ENCODE data around the gene CCM2. TPM values are rescaled to one million over a fixed set of nuclear protein-coding genes. Genes with fewer than 3 reads are reported as not detected.

CCM2 gene
- total RNA-seq, 4 donors from 2014 or later: 45.8 to 63.5 (median 50.4) TPM

DNA sequence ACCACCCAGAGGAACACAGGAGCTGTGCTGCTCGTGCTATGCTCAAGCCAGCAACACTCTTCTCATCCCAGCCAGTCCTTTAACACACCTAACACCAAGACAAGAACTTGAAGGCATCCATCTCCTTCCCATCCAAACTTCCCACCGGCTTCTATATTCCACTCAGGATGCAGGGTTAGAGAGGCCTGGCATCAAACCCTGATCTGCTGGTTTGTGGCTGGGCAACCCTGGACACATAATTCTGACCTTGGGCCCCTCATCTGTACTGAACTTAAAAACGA is 15.6 kb upstream of the CCM2 start:
- TF ChIP-seq, protein P1, sequence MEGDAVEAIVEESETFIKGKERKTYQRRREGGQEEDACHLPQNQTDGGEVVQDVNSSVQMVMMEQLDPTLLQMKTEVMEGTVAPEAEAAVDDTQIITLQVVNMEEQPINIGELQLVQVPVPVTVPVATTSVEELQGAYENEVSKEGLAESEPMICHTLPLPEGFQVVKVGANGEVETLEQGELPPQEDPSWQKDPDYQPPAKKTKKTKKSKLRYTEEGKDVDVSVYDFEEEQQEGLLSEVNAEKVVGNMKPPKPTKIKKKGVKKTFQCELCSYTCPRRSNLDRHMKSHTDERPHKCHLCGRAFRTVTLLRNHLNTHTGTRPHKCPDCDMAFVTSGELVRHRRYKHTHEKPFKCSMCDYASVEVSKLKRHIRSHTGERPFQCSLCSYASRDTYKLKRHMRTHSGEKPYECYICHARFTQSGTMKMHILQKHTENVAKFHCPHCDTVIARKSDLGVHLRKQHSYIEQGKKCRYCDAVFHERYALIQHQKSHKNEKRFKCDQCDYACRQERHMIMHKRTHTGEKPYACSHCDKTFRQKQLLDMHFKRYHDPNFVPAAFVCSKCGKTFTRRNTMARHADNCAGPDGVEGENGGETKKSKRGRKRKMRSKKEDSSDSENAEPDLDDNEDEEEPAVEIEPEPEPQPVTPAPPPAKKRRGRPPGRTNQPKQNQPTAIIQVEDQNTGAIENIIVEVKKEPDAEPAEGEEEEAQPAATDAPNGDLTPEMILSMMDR (IDR thresholded peaks at IDR 0.05; ENCODE audit: low read depth): no peak

DNA sequence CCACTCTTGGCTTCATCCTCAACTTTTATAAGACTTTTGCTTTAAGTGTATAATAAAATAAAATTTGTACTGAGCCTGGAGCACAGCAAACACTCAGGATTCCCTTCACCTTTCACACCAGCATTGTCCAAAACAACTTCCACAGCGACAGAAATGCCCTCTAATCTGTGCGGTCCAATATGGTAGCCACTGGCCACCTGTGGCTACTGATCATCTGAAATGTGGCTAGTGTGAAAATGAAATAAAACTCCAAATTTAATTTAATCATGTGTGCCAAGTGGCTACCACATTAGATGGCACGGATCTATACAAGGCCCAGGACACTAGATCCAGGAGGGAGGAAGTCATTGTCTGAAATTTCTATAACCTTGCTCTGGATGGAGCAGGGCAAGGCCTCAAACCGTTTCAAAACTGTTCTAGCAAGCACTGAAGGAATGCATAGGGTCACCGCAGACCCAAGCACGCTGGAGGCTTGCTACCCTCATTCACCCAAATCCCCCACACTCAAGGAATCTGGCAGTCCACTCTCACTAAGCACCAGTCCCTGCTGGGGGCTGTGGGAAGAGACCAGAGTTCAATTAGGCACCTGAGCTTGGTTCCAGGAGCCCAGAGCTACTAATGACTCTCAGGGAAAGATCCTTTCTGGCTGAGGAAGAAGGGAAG is 14.8 kb upstream of the CCM2 start:
- TF ChIP-seq, protein P1 (IDR thresholded peaks at IDR 0.05; ENCODE audit: low read depth): no peak

- TF ChIP-seq, protein P1 (IDR thresholded peaks at IDR 0.05; ENCODE audit: low read depth): no peak
Measured at GRCh38 chr7:44985900-44986217, 14.1 kb upstream of the CCM2 start.

DNA sequence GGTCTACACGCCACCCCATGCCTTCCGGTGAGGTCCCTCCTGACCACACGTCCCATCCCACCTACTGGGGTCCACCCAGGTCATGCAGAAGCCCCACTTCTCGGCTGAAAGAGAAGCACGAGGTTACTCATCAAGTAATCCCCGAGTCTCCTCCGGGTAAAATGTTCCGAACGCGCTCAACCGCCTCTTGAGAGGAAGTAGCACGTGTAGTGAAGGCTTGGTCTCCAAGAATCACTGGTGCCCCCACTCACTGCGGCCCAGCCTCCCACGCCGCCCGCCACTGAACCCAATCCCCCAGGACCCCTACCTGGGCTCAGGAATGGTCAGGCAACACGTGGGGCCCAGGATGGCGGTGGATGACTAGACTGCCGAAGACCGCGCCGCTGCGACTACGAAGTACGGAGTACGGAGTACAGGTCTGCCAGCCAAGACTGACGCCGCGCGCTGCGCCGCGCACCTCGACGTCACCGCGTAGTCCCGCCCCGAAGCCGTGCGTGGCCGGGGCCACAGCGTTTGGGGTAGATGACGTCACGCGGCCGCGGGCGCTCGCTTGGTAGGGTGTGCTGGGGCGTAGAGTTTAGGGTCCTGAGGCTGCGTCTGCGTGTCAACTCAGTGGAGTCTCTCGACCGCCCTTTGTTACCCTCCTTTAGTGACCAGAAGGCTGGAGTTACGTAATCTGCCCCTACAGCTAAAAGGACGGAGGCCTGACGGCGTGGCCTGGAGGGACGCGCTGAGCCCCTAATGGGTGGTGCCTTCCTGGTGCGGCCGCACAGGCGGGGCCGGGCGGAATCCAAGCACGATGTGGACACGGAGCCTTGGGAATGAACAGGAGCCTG is 13.6 kb upstream of the CCM2 start:
- TF ChIP-seq, protein P1 (IDR thresholded peaks at IDR 0.05; ENCODE audit: low read depth): no peak

DNA sequence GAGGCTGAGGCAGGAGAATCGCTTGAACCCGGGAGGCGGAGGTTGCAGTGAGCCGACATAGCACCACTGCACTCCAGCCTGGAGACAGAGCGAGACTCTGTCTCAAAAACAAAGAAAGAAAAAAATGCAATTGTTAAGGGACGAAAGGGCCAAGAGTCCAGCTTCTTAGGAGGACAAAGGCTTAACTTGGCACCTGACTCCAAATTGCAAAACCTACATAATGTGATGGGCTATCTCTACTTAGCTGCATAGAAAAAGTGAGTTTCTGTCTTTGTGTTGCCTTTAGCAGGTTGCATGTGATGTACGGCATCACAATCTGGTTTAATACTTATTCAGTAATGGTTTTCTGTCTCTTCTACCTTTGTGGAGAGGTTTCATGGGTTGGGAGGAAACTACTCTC is 12.5 kb upstream of the CCM2 start:
- TF ChIP-seq, protein P1 (IDR thresholded peaks at IDR 0.05; ENCODE audit: low read depth): no peak

GRCh38 chr7:44987996-44988395 is 12.0 kb upstream of the CCM2 start:
- TF ChIP-seq, protein P1 (IDR thresholded peaks at IDR 0.05; ENCODE audit: low read depth): no peak

GRCh38 chr7:44988701-44989100 is 11.3 kb upstream of the CCM2 start:
- TF ChIP-seq, protein P1 (IDR thresholded peaks at IDR 0.05; ENCODE audit: low read depth): no peak

Measured in subcutaneous adipose tissue (tissue), 4 donors.